HG03066 (cell line): ENCODE data around the gene SHC3.

ENCODE experiments used
- ATAC-seq: cut with Tn5 transposase; IDR thresholded peaks from one replicate; pipeline ENCODE4 v1.9.1; 2021; ENCODE audit warnings: low read depth; ENCODE audit not compliant: unreplicated experiment

The SHC3 gene

DNA sequence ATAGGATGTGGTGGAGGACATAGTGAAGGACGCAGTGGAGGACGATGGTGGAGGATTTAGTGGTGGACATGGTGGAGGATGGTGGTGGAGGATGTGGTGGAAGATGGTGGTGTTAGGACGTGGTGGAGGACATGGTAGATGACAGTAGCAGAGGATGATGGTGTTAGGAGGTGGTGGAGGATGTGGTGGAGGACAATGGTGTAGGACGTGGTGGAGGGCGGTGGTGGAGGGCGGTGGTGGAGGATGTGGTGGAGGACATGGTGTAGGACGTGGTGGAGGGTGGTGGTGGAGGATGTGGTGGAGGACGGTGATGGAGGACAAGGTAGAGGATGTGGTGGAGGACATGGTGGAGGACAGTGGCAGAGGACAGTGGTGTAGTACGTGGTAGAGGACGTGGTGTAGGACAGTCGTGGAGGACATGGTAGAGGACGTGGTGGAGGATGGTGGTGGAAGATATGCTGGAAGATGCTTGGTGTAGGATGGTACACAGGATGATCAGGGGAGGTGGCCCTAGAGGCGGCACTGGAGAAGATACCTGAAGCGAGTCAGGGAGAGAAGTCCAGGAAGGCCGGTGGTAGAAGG, 118.6 kb downstream of the SHC3 start:
- no peak for ATAC-seq

DNA sequence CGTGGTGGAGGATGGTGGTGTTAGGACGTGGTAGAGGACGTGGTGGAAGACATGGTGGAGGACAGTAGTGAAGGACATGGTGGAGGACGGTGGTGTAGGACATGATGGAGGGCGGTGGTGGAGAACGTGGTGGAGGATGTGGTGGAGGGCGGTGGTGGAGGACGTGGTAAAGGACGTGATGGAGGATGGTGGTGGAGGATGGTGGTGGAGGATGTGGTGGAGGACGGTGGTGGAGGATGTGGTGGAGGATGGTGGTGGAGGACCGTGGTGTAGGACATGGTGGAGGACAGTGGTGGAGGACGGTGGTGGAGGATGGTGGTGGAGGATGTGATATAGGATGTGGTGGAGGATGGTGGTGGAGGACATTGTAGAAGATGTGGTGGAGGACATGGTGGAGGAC, 119.7 kb downstream of the SHC3 start:
- ATAC-seq: no peak

DNA sequence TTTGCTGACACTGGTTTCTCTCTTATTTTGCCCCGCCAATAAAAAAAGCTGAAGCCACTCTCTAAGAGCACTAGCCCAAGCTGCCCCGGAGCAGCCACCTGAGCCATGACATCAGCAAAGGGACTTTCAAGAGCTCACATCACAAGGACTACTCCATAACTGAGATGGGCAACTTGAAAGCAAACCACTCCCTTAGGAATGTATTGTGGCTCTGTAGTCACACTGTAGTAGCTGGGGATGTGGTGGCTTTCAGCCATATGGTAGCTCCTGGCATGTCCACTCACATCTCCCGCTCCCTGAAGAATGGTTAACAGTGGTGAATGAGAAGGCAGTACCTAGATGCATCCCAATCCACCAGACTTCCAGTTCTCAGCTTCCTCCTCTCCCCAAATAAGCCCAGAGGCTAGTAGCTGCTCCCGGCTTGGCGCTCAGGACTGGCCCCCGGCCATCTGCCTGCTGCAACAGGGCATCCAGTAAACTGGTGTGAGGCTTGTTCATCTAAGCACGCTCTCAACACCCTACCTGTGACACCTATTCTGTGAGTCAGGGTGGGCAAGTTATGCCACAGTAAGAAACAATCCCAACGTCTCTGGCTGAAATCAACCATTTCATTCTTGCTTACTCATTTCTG, 123.6 kb downstream of the SHC3 start:
- ATAC-seq: no peak

- ATAC-seq: no peak
Observed at GRCh38 chr9:89053301-89053700, 125.3 kb downstream of the SHC3 start.

- ATAC-seq: no peak
Observed at GRCh38 chr9:89052470-89053097, 126.0 kb downstream of the SHC3 start.

- ATAC-seq: no peak
Observed at GRCh38 chr9:89051421-89052025, 127.1 kb downstream of the SHC3 start.

GRCh38 chr9:89049646-89050045, 129.0 kb downstream of the SHC3 start:
- ATAC-seq: no peak

GRCh38 chr9:89048616-89049015, 130.0 kb downstream of the SHC3 start:
- no peak for ATAC-seq

DNA sequence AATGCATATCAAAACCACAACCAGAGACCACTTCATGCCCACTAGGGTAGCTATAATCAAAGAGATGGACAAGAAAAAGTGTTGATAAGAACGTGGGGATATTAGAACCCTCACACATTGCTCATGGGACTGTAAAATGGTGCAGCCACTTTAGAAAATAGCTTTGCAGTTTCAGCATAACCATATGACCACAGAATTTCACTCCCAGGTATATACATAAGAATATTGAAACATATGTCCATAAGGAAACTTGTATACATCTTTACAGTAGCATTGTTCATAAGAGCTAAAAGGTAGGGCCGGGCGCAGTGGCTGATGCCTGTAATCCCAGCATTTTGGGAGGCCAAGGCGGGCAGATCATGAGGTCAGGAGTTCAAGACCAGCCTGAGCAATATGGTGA, 131.0 kb downstream of the SHC3 start:
- no peak for ATAC-seq

DNA sequence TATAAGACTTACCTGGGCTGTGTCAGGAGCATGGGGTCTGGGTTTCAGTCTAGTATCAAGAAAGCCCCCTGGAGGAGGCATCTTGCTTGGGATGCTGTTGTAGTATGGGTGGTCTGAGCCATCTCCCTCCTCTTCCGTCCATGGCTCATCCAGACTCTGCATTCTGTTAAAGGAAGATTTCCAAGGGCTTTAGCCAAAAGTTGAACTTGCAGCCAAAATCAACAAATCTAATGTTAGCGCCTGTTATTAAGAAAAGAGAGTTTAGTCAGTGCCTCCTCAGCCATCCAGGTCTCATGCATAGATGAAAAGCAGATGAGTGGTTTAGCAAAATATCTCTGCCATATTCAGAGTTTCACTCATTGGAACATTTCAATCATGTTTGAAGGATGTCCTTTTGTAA, 131.8 kb downstream of the SHC3 start:
- no peak for ATAC-seq

DNA sequence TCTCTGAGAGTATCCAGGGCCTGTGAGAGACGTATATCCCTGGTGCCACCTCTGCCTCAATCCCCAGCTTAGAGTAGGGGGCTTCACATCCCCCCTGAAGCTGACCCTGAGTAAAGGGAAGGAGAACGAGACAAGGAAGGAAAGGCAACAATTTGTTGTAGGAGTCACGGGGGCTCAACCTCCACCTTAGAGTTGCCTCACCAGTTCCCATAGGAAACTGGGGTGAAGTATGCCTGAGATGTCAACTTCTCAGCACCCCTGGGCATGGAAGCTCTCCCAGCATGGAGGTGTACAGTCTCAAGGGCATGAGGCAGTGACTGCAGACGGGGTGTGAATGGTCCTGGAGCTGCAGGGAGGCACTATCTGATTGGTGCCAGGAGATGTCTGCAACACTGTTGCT, 133.7 kb downstream of the SHC3 start:
- no peak for ATAC-seq

- ATAC-seq: no peak
Observed at GRCh38 chr9:89044104-89044503, 134.5 kb downstream of the SHC3 start.

DNA sequence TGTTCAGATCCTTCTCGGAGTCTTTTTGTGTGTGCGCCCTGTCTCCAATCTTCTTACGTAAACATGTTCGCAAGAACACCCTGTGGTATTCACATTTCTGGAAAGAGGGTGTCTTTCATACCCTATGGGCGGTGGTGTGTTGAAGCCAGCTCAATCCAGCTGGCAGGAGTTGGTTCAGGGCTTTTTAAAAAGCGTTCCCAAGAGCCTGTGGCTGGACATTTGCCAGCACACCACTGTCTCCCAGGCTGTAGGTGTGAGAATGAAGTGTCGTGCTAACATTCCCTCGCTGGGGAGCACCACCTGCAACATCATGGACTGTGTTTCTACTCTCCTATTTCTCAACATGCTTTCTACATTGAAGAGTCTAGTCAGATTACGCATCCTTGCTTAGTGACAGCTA, 135.6 kb downstream of the SHC3 start:
- ATAC-seq: no peak

- ATAC-seq: no peak
Observed at GRCh38 chr9:89039664-89040063, 139.0 kb downstream of the SHC3 start.

- ATAC-seq: no peak
Observed at GRCh38 chr9:89039104-89039465, 139.5 kb downstream of the SHC3 start.

- ATAC-seq: no peak
Observed at GRCh38 chr9:89038382-89039103, 140.1 kb downstream of the SHC3 start.

GRCh38 chr9:89037891-89038290, 140.7 kb downstream of the SHC3 start:
- ATAC-seq: no peak

- ATAC-seq: no peak
Observed at GRCh38 chr9:89037346-89037745, 141.3 kb downstream of the SHC3 start.

DNA sequence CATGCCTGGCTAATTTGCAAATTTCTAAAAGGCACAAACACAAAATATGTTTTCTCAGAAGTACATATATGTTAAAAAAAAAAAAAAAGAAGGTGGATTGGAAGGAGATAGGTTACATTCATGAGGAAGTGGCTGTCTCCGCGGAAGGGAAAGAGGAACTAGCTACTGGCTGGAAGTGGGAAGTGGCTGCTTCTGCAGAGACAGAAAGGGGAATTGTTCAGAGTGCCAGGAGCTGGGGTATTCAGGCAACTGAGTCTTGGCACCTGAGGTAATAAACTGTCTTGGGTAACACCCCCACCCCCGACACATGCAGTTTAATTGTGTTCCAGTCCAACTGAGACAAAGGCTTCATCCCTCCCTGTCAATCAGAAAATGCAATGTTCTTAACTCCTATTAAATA, 141.7 kb downstream of the SHC3 start:
- ATAC-seq: no peak

GRCh38 chr9:89036383-89036782, 142.2 kb downstream of the SHC3 start:
- no peak for ATAC-seq

GRCh38 chr9:89032661-89033060, 146.0 kb downstream of the SHC3 start:
- ATAC-seq: no peak
